OCI-M1 (cell line): ENCODE data around the gene GPR135.
A peak's percentile ranks its signal among the peaks of the same experiment; 100 is the strongest.

ENCODE experiments used
- DNase-seq: peaks from one replicate; lab custom pipeline; 2025; lab: John Stamatoyannopoulos, UW

The GPR135 gene, protein sequence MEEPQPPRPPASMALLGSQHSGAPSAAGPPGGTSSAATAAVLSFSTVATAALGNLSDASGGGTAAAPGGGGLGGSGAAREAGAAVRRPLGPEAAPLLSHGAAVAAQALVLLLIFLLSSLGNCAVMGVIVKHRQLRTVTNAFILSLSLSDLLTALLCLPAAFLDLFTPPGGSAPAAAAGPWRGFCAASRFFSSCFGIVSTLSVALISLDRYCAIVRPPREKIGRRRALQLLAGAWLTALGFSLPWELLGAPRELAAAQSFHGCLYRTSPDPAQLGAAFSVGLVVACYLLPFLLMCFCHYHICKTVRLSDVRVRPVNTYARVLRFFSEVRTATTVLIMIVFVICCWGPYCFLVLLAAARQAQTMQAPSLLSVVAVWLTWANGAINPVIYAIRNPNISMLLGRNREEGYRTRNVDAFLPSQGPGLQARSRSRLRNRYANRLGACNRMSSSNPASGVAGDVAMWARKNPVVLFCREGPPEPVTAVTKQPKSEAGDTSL

DNA sequence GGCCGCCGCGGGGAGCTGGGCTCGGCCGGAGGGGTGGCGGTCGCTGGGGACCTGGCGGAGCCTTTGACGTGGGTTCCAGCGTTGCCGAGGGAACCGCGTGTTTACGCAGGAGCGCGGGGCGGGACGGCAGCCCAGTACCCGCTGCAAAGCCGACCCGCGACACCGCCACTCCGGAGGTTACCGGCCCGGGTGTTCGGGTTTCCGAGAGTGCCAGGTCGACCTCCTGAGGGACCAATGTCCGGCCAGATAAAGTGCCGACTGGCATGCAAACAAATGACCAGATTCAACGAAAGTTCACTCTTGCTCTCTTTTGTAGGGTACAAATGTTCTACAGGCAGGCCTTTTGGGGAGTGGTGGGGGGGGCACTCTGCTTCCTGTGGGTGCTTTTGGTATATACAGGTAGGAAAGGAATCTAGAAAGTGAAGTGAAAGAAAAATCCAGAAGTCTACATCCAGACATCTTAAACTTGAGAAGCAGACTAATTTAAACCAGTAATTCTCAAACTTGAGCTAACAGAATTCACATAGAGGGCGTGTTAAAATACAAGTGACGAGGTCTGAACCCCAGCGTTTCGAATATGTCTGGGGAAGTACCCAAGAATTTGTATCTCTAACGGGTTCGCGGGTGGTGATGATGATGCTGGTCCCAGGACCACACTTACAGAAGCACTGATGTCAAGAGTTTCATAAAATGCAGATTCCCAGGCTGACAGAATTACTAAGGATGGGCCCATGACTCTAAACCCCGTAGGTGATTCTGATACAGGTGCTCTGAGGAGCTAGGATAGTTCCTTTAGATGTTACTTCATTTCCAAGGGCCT is at the start of gene GPR135:
GPR135 (minus strand) TSS at position 65 of the 820 bp plus-strand sequence. CDS start 154 bp downstream, outside the sequence.
- no peak for DNase-seq

DNA sequence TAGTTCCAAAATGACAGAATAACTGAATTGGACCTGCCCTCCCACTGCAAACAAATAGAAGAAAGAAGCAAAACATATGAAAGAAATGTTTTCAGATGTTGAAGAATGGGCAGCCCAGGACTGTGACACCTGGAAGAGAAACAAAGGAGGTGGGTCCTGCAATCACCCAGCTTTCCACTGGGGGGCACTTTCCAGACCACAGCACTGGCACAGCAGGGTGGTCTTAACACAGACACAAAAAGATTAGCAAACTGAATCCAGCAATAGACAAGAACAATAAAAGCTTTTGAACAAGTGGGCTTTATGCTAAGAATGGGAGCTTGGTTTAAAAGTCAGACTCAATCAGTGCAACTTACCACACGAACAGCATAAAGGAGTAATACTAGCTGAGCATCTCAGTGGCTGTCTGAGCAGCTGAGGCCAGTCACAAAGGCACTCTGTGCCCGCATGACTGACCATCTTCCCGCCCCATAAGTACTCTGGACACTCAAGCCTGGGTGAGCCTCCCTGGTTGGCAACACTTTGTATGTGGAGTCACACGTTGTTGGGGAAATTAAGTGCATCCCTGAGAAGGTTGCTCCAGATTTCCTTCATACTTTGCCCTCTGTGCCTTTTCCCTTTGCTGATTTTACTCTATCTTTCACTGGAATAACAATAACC is 46.9 kb upstream of the GPR135 start:
- peak; percentile 2 for DNase-seq

DNA sequence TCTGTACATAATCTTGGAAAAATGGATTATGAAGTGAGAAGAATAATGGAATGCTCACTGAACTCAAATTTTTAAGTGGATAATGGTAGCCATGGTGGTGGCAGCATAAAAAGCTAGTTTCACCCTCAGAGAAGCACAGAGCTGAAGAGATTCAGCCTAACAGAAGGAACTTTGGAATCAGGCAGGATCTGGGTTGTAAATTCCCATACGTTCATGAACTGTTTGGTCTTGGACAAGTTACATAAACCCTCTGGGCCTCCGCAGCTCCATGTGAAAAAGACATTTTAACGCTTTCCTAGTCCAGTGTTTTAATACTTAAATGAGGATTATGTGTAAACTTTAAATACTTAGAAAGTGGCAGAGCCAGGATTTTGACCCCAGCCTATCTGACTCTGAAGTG is 45.8 kb upstream of the GPR135 start:
- no peak for DNase-seq

DNA sequence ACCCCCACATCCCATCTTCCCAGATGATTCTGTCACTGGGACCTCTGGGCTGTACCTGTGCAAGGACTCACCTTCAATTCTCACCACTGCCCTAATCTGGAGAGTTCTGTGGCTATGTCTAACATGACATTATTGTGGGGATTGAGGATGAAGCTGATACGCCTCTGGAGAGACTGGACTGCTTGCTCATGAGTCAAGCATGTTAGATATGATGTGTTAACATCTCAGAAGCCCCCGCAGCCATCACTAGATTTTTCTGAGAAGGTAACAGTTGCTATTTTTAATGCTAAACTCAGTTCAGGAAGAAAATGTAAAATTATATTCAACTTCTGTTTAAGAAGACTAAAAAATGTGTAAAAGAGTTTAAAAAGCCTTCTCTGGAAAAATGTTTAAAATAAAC is 44.8 kb upstream of the GPR135 start:
- no peak for DNase-seq

DNA sequence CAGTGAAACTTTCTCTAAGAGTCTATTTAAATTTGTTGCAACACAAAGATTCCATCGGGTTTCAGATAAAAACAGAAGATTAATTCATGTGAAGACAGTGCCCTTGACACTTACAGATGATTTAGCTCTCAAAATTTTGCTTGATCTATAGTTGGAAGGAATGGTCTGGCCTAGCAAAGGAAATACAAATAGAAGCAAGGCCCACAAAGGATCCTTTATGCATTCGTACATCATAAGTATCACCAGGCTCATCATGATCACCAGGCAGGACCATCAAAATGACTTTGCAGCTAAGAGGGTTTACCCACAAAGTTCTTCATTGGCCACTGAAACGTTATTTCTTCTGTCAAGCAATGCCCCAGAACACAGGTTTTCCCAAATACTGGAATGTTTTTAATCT is 43.9 kb upstream of the GPR135 start:
- no peak for DNase-seq

DNA sequence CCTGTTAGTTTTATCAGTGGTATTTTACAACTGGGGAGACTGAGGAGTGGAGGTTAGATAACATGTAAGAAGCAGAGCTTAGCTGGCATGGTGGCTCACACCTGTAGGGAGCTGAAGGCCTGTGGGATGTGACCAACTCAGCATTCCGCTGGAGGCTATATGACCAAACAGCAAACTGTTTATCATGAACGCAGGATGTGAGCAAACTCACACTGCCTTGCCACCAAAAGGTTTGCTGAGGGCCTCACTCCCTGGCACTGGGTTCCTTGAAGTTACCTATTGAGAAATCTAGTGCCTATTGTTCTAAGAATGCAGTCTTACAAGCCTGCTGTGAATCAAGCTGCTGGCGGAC is 42.5 kb upstream of the GPR135 start:
- DNase-seq, result no peak

DNA sequence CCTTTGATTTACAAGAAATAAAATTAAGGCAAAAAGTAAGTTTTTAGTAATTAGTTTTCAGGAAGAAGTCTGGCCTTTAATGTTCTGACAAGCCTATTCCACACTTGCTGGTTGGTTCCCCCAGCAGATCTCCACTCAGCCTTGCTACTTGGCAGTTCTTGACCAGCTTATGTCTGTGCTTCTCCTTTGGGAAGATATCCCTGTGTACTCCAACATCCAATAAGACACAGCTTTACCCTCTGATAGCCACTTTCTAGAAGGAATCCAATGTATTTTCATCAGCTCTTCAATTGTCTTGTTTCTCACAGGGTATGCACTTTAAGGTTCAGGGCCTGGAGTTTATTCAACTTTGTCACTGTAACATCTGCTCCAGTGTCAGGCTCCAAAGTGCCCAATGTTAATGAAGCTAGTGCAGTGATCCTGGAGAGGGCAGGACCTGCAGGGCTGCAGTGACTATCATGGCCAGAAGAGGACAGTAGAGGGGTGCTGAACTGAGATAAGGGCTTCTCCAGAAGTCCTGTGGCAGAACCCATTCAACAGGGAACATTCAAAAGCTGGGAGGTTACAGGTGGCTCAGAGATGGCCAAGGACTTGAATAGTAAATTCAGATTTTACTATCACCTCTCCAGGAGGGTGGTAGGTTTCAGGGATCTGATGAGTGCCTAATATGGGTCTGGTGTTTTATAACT is 42.0 kb upstream of the GPR135 start:
- peak; percentile 81 for DNase-seq

DNA sequence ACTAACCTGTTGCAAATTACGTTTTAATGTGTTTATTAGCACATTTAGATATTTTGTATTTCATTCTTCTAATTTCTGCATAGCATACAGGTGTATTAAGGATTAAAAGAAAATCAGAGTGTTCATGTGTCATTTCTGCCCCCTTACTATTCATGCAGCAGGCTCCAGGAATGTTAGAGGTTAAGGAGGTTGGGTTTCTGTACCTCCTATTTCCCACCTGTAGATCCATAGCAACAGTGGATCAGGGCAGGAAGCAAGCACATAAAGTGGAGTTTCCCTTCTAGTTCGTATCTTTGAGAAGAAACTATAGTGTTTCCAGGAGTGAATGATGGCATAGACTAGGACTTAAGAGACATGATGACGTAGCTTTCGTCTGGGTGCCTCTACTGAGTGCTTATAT is 38.1 kb upstream of the GPR135 start:
- DNase-seq, result no peak

DNA sequence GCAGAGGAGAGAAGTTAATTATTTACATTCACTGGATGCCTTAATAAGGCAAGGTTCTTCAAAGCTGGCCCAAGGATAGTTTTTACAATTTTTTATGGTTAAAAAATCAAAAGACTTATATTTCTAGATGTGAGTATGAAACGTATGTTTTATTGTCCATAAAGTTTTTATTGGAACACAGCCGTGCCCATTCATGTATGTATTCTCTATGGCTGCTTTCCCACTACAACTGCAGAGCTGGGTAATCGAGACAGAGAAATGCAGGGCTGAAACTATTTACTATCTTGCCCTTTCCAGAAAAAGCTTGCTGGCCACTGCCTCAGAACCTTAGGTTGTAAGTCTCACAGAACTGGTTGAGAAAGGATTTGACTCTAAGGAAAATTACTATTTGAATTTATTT is 35.6 kb upstream of the GPR135 start:
- DNase-seq, result no peak

DNA sequence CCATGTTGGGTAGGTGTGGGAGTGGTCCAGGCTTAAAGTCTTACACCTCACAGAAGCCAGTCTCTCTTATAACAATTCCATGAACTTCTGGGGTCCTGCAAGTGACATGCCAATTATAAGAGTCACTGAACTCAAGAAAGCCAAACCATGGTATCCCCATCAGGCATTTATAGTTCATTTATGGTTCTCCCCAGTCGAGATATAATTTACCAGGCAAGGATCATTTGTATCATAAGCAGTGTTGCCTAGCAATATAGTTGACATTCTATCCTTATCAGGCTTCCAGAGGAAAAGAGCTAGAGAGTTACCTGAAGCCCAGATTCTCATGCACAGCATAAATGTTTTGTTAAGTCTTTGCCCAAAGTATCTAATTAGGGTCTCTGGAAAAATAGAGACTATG is 27.2 kb upstream of the GPR135 start:
- DNase-seq, result no peak

DNA sequence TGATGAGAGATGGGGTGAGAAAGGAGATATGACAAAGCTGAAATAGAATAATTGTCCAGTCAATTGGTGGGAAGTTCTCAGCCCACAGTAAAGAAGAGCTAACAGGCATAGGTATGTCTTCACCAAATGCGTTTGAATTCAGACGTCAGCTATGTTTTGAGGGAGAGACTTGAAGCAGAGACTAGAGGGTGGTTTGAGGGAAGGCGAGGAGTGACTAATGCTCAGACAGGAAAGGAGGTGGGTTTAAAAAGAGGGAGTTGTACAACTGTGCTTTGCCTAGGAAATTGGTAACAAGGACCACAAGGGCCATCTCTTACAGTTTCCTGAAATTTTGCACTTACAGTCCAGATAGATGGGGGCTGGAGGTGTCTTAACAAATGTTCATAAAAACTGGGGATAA is 25.6 kb upstream of the GPR135 start:
- DNase-seq, result no peak

DNA sequence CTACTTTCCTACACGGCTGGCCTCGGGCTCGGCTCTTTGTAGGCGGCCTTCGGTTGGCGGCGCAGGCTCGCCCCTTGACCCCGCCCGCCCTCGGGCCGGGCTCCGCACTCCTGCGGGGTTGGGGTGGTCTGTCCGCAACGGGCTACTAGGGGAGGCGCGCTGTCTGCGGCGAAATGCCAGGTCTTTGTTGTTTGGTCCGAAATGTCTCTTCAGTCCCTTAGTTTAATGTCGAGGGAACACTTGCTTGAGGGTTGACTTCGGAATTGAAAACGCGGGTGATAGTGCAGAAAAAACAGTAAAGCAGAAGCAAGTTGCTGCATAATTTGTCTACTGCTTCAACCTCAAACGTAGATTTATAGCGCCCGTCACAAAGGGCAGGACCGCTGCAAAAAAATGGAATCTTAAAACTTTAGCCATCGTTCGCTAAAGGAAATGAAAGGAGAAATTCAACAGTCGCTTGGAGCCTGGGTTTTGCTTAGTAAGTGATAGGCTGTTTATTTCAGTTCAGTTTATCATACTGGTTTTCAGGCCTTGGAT is 19.5 kb upstream of the GPR135 start:
- DNase-seq, result no peak

DNA sequence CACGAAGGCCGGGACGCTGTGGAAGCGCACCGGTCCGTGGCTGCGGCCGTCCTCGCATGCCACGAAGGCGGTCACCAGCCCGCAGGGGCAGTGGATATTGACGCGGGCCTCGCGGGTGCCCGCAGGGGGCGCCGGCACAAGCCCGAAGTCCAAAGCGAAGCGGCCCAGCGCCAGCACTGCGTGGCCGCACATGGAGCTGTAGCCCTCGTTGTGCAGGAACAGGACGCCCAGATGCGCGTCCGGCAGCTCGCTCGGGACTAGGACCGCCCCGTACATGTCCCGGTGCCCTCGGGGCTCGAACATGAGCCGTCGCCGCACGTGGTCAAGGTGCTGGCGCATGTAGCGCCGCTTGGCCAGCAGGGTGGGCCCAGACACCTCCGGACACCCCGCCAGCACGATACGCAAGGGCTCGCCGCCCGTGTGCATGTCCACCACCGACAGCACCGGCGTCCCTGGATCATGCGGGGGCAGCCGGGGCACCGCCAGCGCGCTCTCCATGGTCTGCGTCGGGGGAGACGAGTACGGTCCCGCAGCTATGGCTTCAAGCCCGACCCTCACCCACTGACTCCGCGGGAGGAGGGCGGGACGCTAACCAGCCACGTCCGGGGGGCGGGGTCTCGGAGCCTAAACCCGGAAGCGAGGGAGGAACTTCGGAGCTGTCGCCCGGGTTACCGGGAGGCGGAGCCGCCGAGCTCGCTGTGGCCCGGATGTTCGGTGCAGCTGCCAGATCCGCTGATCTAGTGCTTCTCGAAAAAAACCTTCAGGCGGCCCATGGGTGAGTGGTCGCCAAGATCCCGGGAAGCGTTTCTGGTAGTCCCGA is 18.8 kb upstream of the GPR135 start, which contains the start of the genes JKAMP and L3HYPDH:
JKAMP (plus strand) TSS at position 699 of the 820 bp plus-strand sequence; CDS start at position 772, 73 bp downstream.
L3HYPDH (minus strand) TSS at position 590 of the 820 bp plus-strand sequence; CDS start at position 498, 92 bp downstream.
- peak; percentile 94 for DNase-seq

DNA sequence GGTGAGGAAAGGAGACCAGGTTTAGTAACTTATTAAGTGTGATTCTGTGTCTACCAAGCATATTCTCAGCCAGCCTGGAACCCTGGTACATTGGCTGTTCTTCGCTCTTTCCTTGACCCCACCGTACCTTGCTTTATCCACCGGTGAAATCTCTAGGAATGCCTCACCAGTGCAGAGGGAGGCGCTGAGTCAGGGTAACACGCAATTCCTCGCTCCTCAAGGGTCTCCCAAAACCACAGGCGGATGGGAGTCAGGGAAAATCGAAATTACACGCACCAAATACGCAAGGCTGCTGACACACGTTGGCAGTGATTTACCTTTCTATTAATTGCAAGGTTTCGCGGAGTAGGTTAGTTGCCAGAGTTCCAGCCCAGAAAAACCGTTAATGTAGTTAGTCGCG is 18.2 kb upstream of the GPR135 start:
- DNase-seq, result no peak

DNA sequence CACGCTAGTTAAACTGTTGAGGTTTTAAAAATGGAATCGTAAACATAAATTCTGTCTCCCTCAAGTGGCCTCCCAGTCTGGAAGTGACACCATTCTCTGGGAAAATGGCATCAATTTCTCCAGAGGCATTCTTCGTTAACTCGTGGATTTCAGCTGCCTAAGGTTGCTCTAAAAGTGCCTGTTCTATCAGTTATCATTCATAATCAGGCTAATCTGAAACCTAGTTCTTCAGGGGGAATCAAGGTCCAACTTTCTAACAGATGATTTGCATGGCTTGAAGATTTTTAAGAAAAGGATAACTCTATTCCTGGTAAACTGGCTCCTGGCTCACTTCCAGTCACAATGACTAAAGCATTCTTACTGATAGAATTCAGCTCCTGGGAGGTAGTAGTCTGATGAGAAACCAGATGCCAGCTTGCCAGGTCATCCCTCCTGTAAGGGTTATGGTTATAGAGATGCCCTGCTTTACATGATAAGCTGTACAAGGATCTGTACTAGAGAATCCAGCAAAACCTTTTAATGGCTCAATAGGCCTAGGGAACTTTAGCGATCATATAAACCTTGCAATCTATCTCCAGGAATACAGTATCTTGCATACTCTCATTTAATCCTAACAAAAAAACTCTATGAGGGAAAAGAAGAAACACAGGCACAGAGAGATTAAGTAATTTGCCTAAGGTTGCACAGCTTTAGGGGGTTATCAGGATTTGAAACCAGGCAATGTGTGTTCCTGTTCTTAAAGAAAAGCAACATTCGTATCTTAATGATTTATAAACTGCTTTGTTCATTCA is 17.6 kb upstream of the GPR135 start:
- DNase-seq, result peak; percentile 55

DNA sequence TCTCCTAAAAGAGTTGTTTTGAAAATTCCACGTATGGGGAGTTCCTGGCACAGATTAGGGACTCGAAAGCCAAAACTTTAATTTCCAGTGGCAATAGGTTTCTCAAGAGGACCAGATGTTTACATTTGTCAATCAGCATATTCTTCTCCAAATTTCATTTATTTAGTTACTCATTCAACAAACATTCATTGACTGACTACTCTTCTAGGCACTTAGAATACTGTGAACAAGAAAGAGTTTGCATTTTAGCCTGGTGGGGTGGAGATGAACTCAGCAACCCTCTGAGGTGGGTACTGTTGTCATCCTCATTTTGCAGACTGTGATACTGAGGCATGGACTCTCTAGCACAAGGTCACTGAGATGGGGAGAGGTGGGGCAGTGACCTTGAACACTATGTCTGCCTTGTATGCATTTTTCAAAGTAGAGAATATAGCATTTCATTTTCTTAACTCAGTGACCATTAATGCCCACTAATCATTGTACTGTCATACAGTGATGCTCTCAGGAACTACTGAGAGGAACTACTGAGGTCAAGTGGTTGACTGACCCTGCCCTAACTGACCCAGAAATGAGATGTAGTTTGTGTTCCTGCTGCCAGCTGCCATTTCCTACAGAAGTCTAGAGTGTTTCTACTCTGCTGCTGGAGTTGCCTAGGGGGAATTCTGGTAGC is 16.8 kb upstream of the GPR135 start:
- DNase-seq, result peak; percentile 36

DNA sequence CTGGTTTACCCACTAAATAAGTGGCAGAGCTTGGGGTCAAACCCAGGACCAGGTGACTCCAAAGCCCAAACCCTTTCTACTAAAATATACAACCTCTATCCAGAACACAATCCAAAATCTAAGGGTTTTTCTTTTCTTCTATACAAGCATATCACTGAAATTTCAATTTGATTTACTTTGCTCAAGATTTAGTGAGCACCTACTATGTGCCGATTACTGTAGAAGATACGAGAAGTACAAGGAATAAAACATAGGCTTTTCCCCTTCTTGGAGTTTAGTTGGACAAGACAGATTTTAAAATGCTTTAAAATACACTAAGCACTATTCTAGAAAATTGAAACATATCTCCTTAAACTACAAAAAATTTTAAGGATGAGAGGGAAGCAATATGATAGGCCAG is 16.2 kb upstream of the GPR135 start:
- DNase-seq, result no peak

DNA sequence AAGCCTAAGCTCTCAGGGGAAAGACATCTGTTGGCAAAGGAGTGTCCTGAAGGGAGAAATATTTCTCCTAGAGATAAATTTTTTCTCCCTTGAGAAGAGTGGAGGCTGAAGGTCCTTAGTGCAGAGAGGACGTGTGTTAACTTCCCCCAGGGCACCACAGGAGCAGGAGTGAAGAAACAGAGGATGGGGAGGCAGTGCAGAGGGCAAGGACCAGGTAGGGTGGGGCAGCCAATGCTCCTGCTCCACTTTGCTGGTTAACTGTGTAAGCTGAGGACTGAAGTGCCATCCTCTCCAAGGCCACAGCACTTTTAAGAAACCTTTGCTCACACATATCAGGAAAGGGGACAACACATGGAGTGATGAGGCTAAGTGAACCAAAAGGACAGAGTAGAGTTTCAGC is 15.0 kb upstream of the GPR135 start:
- no peak for DNase-seq

DNA sequence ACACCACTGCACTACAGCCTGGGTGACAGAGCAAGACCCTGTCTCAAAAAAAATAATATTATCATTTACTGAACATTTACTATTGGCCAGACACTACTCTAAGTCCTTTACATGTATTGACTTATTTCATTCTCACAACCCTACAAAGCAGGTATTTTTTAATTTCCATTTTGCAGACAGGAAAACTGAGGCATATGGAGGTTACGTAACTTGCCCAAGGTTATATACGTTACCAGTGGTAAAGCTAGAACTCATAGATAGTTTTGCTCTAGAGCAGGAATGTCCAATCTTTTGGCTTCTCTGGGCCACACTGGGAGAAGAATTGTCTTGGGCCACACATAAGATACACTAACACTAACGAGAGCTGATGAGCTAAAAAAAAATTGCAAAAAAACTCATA is 13.4 kb upstream of the GPR135 start:
- no peak for DNase-seq
